GM12878 (cell line): ENCODE measurements around the gene TXLNB. TPM values are rescaled to one million over a fixed set of nuclear protein-coding genes. Genes with fewer than 3 reads are reported as not detected.

Source experiments
- ATAC-seq: fragments of 200-7000 bp; cut with Tn5 transposase; 3 replicates; pipeline ENCODE4 v1.9.1; 2020; ENCODE audit warnings: mild to moderate bottlenecking, moderate library complexity
- BruUV-seq: library from RNA; stranded (reverse); fragments of 400-500 nt; replicated peaks from 2 replicates; lab custom pipeline; 2021; lab: Mats Ljungman, UMichigan
- CTCF ChIA-PET: fragments of 300-600 bp; sonication (Branson Sonifier 250); formaldehyde crosslinking; extraction: SDS; loops from one replicate; lab custom pipeline; 2021; ENCODE audit warnings: inconsistent platforms; lab: Yijun Ruan, JAX
- POLR2A ChIA-PET: fragments of 350-600 bp; formaldehyde crosslinking; extraction: SDS; loops from one replicate; lab custom pipeline; 2021; ENCODE audit warnings: inconsistent platforms; lab: Charles Lee
- RAD21 ChIA-PET: fragments of 300-600 bp; sonication (Branson Sonifier 250); formaldehyde crosslinking; loops from one replicate; lab custom pipeline; 2023; ENCODE audit warnings: antibody characterized with exemption; ENCODE audit not compliant: unreplicated experiment; lab: Charles Lee
- SMC1A ChIA-PET: fragments of 300-600 bp; sonication (Branson Sonifier 250); formaldehyde crosslinking; loops from one replicate; lab custom pipeline; 2023; ENCODE audit not compliant: unreplicated experiment, uncharacterized antibody; lab: Charles Lee
- DNase-seq: peaks from one replicate; pipeline ENCODE4 v3.0.0-alpha.2; 2011; ENCODE audit warnings: low read depth, low spot score
- FAIRE-seq: peaks from 3 replicates; lab custom pipeline; 2011; peaks lifted over from hg19 to GRCh38; lab: Jason Lieb, UNC
- H2AFZ ChIP-seq: 2 replicates; pipeline ENCODE4 v1.6.0; 2011; ENCODE audit warnings: low read depth, low read length, control low read depth; ENCODE audit not compliant: control insufficient read depth
- H3K27ac ChIP-seq: 2 replicates; pipeline ENCODE4 v1.5.1; 2011; ENCODE audit warnings: control low read depth; ENCODE audit not compliant: control insufficient read depth, insufficient read depth
- H3K27me3 ChIP-seq, 2 experiments: replicated peaks in 1 of 2; 2 replicates each; pipeline versions ENCODE4 v1.6.0 to v1.6.1; 2011; ENCODE audit warnings: low read length in 1 of 2; ENCODE audit not compliant: control insufficient read depth in 2 of 2, insufficient read depth in 2 of 2
- H3K36me3 ChIP-seq, 2 experiments: 2 replicates each; pipeline ENCODE4 v1.5.1; 2011; ENCODE audit warnings: low read length in 1 of 2; ENCODE audit not compliant: control insufficient read depth in 2 of 2, insufficient read depth in 2 of 2
- H3K4me1 ChIP-seq: 2 replicates; pipeline ENCODE4 v1.6.1; 2011; ENCODE audit warnings: mild to moderate bottlenecking, low read length, moderate library complexity, mixed read lengths; ENCODE audit not compliant: control insufficient read depth, insufficient read depth
- H3K4me2 ChIP-seq: 2 replicates; pipeline ENCODE4 v1.6.0; 2011; ENCODE audit warnings: control low read depth; ENCODE audit not compliant: control insufficient read depth, insufficient read depth
- H3K4me3 ChIP-seq: fragments of 200-600 bp; sonication (generic); 2 replicates; pipeline ENCODE4 v1.5.1; 2016
- H3K79me2 ChIP-seq: 2 replicates; pipeline ENCODE4 v1.6.0; 2011; ENCODE audit warnings: low read length; ENCODE audit not compliant: control insufficient read depth, insufficient read depth
- H3K9ac ChIP-seq: 2 replicates; pipeline ENCODE4 v1.8.0; 2011; ENCODE audit warnings: low read length, control low read depth, mixed read lengths; ENCODE audit not compliant: control insufficient read depth, insufficient read depth
- H3K9me3 ChIP-seq: replicated peaks from 3 replicates; pipeline ENCODE4 v1.5.1; 2011; ENCODE audit warnings: mild to moderate bottlenecking, low read length; ENCODE audit not compliant: control insufficient read depth, insufficient read depth
- H4K20me1 ChIP-seq: 2 replicates; pipeline ENCODE4 v1.6.0; 2011; ENCODE audit not compliant: control insufficient read depth, insufficient read depth
- E2F8 ChIP-seq: fragments of 450-650 bp; IDR thresholded peaks from 2 replicates; pipeline ENCODE4 v1.6.1; 2018; ENCODE audit warnings: mild to moderate bottlenecking, low read depth, moderate library complexity; ENCODE audit not compliant: partially characterized antibody
- E4F1 ChIP-seq: fragments of 450-650 bp; IDR thresholded peaks from 2 replicates; pipeline ENCODE4 v1.6.1; 2018; ENCODE audit warnings: borderline replicate concordance, mild to moderate bottlenecking; ENCODE audit not compliant: partially characterized antibody
- EP300 ChIP-seq, 2 experiments: fragments of 150-350 bp in 1 of 2; IDR thresholded peaks; 2 replicates each; pipeline ENCODE4 v1.6.1; 2011 to 2012; ENCODE audit warnings: low read depth in 2 of 2, low read length in 2 of 2, borderline replicate concordance in 1 of 2, improper control_type of control experiment in 1 of 2, inconsistent platforms in 1 of 2; ENCODE audit not compliant: control insufficient read depth in 1 of 2
- ESRRA ChIP-seq: IDR thresholded peaks from 2 replicates; pipeline ENCODE4 v1.6.1; 2012; ENCODE audit warnings: mild to moderate bottlenecking, low read length, improper control_type of control experiment
- ETV6 ChIP-seq, 2 experiments: fragments of 450-650 bp in 1 of 2; IDR thresholded peaks in 1 of 2; conservative IDR thresholded peaks in 1 of 2; 2 replicates each; pipeline ENCODE4 v1.6.1; 2014; ENCODE audit warnings: antibody characterized with exemption in 1 of 2, borderline replicate concordance in 1 of 2, low read depth in 1 of 2, mild to moderate bottlenecking in 1 of 2, moderate library complexity in 1 of 2
- KDM1A ChIP-seq: fragments of 200-600 bp; sonication (generic); IDR thresholded peaks from 2 replicates; pipeline ENCODE4 v1.6.1; 2016; ENCODE audit warnings: borderline replicate concordance
- RB1 ChIP-seq: fragments of 450-650 bp; formaldehyde crosslinking; IDR thresholded peaks from 2 replicates; pipeline ENCODE4 v1.6.1; 2017; ENCODE audit warnings: mild to moderate bottlenecking, borderline replicate concordance
- RELA ChIP-seq: fragments of 450-650 bp; IDR thresholded peaks from 2 replicates; pipeline ENCODE4 v1.8.0; 2014; ENCODE audit warnings: borderline replicate concordance; ENCODE audit not compliant: partially characterized antibody
- RUNX3 ChIP-seq: IDR thresholded peaks from 2 replicates; pipeline ENCODE4 v1.6.1; 2012; ENCODE audit warnings: low read length, inconsistent platforms
- ZNF384 ChIP-seq: IDR thresholded peaks from 2 replicates; pipeline ENCODE4 v1.6.1; 2012; ENCODE audit warnings: low read depth, mild to moderate bottlenecking, low read length, improper control_type of control experiment, borderline replicate concordance
- ZNF687 ChIP-seq: fragments of 450-650 bp; IDR thresholded peaks from 2 replicates; pipeline ENCODE4 v1.6.1; 2017; ENCODE audit warnings: mild to moderate bottlenecking, moderate library complexity
- WGBS: methylation state at CpG from one replicate; pipeline ENCODE4 v1.1.6; 2016; ENCODE audit warnings: low lambda C conversion rate; ENCODE audit not compliant: insufficient replicate concordance, insufficient coverage; ENCODE audit errors: missing lambda C conversion rate; 5-methylcytosine and 5-hydroxymethylcytosine counted together
- in situ Hi-C: fragments of 300-500 bp; cut with MboI; formaldehyde crosslinking; loops from 9 replicates; pipeline ENCODE4 v1.14.3; 2018; ENCODE audit warnings: mixed read lengths
- intact Hi-C: fragments of 100-400 bp; cut with micrococcal nuclease; formaldehyde crosslinking; loops from one replicate; pipeline ENCODE4 v1.14.2; 2022; ENCODE audit not compliant: unreplicated experiment
- polyA plus RNA-seq, 11 experiments: library from polyadenylated mRNA; depleted of rRNA in 4 of 11; unstranded in 6 of 11; stranded (reverse) in 5 of 11; fragments of >200 nt; fragmentation: Nextera tagmentation in 4 of 11; fragmentation: Illumina TruSeq in 1 of 11; extraction: Ambion mirVana in 4 of 11; extraction: Trizol in 1 of 11; gene quantifications; 1 replicate in 1 of 11; 2 replicates in 10 of 11; pipeline versions ENCODE4 v1.2.1 to v1.2.3, GENCODE V29; 2011 to 2016; ENCODE audit warnings: inconsistent platforms in 2 of 11, missing spikeins in 2 of 11, low read depth in 1 of 11
- total RNA-seq, 4 experiments: library from RNA; depleted of rRNA in 3 of 4; stranded (reverse); fragments of >200 nt in 3 of 4; fragmentation: Illumina TruSeq in 1 of 4; extraction: Trizol in 1 of 4; gene quantifications; 2 replicates each; pipeline versions ENCODE4 v1.2.1 to v1.2.3, GENCODE V29; 2013 to 2021

TXLNB gene
- total and polyA plus RNA-seq, 10 of the 15 experiments (the other 5 are each of a cell fraction or from before 2014, with no cell fraction given) = 0.07 to 1.3 (median 0.22) TPM; not detected in 1

GRCh38 chr6:139240161-139241010 lies 51.4 kb downstream of the TXLNB start (continued):
- TF ChIP-seq RELA = no peak
- no peak for TF ChIP-seq KDM1A
- no peak for TF ChIP-seq ZNF384

- RAD21 ChIA-PET = no interaction called here
- H3K9me3 ChIP-seq = no peaks in the 10 kb centered on the region; the same call in 2 of the 3 replicates
- no peaks in the 10 kb centered on the region for H3K79me2 ChIP-seq
- in situ Hi-C loops (no loop called here), intact Hi-C loops (no loop called here)
- H3K9ac ChIP-seq = no peak overlapping the region
- FAIRE-seq (no peak), DNase-seq (no peak), ATAC-seq (no peak)
- H3K4me2 ChIP-seq = no peak overlapping the region
- H4K20me1 ChIP-seq = no peaks in the 10 kb centered on the region
- CTCF ChIA-PET = no interaction called here
- POLR2A ChIA-PET = no interaction called here
- no peak overlapping the region for H3K27ac ChIP-seq
- no peaks in the 10 kb centered on the region for H3K4me1 ChIP-seq
- BruUV-seq = no TSS peak
- H2AFZ ChIP-seq = no peak overlapping the region
- 50% methylated on average over 10 of the region's 10 CpGs for WGBS
- TF ChIP-seq ZNF687 = no peak
- TF ChIP-seq RUNX3 = no peak
- no peak for TF ChIP-seq ETV6 (conservative IDR thresholded peaks at IDR 0.05 in 1 of 2, IDR thresholded peaks at IDR 0.05 in 1 of 2; ENCODE audit: borderline replicate concordance in 1 of 2, low read depth in 1 of 2)
- no peak for TF ChIP-seq E2F8
- no peak for TF ChIP-seq EP300 (IDR thresholded peaks at IDR 0.05; ENCODE audit: borderline replicate concordance in 1 of 2, control insufficient read depth in 1 of 2, low read depth in 2 of 2, low read length in 2 of 2)
- TF ChIP-seq ESRRA = no peak
- TF ChIP-seq RB1 = no peak
- no peak for TF ChIP-seq E4F1
- no peaks in the 10 kb centered on the region for H3K27me3 ChIP-seq
- no peaks in the 10 kb centered on the region for H3K36me3 ChIP-seq
- SMC1A ChIA-PET = no interaction called here
- H3K4me3 ChIP-seq = no peak overlapping the region
Observed at GRCh38 chr6:139239064-139239463, 52.7 kb downstream of the TXLNB start.
